SW480 (cell line): Measurements from ENCODE around the gene EFCAB3.
"Not testable (repeated sequence)": the region's sequence is repeated elsewhere in the genome, so short reads cannot be mapped to it uniquely, and the experiment has no call there.

Source experiments
- DNase-seq: peaks from one replicate; pipeline ENCODE4 v3.0.0-alpha.2; 2016; ENCODE audit warnings: low spot score

The EFCAB3 gene

GRCh38 chr17:62465271-62465670, 84.9 kb downstream of the EFCAB3 start:
- not testable (repeated sequence) for DNase-seq
